ENCODE measurements around the gene DCUN1D4.
"Not testable (repeated sequence)": the region's sequence is repeated elsewhere in the genome, so short reads cannot be mapped to it uniquely, and the experiment has no call there.

The DCUN1D4 gene

DNA sequence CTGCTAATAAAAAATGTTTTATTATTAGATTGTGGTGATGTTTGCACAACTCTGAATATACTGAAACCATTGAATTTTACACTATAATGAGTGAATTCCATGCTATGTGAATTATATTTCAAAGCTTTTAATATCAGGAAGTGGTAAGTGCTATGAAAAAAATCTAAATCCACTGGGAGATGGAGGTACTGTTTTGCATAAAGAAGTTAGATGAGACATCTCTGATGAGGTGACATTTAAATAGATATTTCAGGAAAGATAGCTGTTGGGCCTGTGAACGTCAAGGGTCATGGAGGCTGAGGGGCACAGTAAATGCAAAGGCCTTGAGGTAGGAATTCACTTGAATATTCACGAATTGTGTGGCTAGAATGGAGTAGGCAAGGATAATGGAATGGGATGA, 12.3 kb downstream of the DCUN1D4 start:
- DNase-seq, result no peak

DNA sequence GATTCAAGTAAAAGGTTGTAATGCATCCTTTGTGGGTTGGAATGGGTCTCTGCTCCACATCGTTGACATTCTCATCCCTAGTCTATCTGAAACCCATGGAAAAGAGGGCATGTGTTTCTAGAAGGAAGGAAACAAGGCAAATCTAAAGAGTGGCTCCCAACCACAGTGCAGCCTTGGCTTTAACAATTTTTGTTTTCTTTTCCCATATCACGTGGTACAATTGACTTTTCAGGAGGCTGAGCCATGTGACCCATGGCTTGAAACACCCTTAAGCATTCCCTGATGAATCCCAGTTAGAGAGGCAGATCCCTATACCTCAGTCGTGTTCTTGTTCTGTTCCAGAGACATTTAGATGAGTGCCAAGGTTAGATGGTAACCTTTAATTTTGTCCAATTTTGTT, 12.8 kb downstream of the DCUN1D4 start:
- DNase-seq, result no peak

DNA sequence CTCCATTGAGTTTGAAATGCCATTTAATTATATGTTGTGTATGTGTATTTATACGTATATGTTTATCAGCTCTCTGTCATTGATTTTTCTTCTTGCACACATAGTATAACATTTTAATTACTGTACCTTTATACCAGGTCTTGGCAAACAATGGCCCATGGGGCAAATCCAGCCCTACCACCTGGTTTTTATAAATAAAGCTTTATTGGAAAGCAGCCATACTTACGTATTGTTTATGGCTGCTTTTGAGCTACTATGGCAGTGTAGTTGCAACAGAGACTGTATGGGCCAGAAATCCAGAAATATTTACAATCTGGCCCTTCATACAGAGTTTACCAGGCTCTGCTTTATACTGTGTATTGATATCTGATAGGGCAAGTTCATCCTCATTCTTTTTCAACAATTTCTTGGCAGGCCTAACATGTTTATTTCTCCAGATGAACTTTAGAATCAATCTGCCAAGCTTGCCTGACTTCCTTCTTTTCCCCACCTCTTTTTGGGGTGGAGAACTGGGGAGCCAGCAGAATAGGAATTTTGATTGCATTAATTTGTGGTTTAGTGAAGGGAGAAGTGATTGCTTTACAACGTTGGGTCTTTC, 15.8 kb downstream of the DCUN1D4 start:
- DNase-seq, result no peak

DNA sequence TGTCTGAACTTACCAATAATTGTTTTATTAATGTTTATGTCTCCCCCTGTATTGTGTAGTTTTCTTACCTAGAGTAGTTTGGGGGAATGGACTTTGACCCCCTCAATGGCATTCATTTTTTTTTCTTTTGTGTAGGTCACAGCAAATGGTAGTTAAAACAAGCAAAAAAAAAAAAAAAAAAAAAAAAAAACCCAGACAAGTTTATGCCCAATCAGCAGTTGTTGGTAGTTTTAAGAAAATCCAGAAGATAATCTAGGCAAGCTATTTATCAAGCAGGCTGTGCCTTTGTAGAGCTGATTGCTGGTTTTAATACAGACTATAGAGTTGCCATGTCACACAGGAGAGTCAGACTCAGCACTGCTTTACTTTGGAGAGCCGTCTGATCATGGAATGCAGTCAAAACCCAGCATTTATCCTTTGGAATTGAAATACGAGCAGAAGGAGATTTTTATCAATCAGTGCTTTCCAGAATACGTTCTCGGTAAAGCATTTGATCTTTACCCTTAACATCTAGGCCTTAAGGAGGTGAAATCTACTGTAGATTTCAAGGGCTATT, 16.6 kb downstream of the DCUN1D4 start:
- DNase-seq, result no peak

DNA sequence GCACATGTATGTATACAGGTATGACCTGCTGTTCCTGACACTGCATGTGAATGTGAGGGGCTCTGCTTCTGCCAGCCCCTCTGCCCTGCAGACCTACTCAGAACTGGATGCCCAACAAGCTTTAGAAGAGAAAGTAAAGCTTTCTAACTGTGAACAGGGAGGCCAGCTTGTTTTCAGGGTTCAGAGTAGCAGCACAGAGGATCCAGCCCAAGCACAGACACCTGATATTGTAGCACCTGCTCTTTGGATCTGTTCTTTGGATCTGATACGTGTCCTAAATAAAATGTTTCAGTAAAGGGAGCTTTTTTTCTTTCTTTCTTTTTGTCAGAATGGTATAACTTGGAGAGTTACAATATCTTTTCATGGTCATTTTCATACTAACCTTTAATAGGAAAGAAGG, 19.2 kb downstream of the DCUN1D4 start:
- DNase-seq, result no peak

DNA sequence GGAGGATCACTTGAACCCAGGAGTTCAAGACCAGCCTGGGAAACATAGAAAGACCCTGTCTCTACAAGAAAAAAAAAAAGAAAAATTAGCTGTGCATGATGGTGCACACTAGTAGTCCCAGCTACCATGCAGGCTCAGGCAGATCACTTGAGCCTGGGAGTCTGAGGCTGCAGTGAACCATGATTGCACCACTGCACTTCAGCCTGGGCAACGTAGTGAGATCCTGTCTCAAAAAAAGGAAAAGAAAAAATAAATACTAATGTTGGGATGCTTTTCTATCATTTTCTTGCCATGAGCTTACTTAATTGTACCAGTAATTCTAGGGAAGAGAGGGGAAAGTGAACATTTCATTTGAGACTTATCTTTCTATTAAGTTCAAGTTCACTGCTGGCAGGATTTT, 19.8 kb downstream of the DCUN1D4 start:
- no peak for DNase-seq

DNA sequence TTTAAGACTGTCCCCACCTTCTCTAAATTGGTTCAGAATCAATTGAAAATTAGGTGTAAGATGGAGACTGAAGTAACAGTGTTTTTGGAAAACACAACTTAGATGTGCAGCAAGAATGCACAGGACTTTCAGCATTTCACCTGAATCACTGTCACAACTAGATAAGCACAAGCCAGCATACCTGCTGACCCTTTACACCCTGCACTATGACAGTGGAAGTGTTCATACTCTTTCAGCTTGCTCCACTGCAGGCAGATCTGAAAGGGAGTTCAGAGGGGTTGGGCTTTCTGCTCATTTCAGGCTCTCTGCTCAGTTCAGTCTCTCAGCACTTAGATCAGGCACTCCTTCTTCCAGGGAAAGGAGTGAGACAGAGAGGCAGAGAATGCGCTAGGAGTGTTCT, 22.8 kb downstream of the DCUN1D4 start:
- no peak for DNase-seq

DNA sequence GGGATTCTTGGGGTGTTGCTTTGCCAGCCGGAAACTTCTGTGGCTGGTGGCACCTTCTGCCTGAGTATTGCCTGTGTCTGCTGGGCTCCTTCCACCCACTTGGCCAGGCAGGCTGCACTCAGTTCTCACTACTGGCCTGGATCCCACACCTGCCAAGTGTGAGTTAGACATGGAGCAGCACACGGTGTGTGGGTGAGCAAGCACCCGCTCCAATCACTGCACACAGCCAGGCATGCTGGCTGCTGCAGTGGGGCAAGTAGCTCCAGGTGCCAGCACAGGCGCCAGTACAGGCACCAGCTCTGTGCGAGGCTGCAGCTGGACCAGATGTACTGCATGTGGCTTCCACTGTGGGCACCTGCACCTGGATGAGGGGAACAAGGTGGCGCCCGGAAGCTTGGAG, 23.9 kb downstream of the DCUN1D4 start:
- DNase-seq, result no peak

DNA sequence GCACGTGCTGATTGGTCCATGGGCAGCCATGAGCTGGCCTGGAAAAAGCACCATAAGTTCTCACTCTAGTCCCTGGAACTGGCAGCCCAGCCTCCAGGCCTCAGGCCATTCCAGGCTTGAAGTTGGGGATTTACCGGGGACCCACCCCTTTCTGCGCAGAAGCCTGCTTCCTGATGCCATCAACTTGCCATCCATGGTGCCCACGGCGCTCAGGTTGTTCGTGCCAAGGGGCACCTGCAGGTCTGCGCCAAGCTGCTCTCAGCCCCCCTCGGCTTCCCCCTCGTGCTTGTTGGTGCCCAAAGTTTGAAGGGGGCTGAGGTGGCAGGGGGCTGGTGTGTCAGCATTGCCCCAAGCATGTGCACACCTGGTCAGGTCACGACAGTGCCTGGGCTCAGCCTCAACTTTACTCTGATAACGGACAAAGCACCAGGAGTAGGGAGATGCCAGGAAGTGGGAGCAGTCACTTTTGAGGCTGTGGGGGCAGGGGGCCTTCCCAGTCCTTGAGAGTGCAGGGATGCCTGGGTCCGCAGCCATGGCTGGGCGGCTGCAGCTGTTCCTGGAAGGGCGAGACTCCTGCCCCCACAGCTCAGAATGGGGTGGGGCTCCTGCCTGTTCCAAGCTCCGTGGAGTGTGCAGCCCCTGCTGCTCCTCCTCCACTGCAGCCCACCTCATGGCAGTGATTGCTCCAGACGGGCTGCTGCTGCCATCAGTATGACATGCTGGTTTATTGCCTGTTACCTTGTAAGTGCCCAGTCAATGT, 24.9 kb downstream of the DCUN1D4 start:
- DNase-seq, result no peak

DNA sequence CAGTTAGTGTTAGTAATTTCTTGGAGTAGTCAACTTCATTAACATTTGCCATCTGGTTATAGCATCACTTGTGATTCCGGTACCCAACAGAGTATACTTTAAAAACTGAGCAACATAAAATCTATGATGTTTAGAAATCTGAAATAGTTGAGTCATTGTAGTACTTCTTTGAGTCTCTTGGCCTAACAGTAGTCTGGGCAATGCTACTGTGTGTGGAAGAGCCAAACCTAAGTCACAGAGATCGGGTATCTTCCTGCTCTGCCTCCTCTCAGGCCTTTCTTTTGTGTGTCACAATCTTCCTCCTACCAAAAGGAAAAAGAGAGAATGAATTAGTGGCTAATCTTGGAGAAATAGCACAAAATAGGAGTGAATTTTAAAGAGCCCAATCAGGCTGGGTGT, 25.5 kb downstream of the DCUN1D4 start:
- no peak for DNase-seq

DNA sequence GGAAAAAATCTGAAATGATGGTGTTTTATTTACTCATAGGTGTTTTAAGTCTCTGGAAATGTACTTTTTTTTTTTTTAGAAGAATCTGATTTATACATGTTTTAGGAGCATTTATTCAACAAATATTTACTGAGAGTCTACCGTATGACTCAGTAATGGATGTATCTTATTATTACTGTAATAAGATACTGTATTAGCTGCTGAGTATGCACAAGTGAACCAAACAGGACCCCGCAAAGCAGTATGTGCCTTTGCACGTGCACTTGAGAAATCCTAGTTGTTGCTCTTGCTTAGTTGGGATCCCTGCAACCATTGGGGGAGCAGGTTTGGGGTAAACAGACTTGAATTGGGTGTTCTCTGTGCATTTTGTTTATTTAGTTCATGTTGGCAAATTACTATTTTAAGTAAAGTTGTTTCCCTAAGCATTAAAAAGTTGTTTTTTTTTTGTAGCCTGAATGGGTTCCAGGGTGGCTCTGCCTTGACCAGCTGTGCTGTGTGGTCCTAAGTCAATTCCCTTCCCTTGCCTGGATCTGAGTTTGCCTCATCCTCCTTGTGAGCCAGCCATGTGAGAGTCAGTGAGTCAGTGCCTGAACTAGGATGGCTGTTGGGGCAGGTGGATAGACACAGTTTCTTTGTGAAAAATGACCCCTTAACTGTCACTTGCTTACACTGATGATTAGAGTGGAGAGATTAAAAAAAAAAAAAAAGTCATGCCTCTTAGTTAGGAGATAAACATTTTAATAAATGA, 27.7 kb downstream of the DCUN1D4 start:
- DNase-seq, result no peak

DNA sequence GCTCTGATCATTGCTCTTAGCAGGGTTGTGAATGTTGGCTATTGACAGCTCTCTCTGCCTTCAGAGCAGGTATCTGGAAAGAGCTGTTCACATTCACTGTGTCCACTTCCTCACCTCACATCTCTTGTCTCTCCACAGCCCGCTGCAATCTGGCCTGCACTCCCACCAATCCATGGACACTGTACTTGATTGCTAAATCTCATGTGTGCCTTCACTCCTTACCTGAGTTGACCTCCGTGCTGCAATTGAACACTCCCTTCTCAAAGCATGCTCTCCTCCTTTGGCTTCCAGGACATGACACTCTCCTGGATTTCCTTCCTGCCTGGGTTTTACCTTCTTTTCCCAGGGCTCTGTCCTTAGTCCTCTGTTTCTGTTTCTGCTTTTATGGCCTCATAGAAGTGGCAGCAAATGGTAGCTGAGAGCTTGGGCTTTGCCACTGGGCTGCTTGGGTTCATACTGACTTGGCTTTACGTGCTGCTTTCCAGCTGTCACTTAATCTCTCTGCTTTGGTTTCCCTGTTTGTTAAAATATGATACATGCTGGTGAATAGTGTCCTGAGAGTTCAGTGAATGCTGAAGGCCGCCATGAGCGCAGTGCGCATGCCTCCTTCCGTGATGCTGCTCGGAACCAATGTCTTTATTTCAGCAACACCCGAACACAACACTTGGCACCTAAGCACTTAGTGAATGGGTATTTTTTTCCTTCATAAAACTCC, 29.5 kb downstream of the DCUN1D4 start:
- no peak for DNase-seq

DNA sequence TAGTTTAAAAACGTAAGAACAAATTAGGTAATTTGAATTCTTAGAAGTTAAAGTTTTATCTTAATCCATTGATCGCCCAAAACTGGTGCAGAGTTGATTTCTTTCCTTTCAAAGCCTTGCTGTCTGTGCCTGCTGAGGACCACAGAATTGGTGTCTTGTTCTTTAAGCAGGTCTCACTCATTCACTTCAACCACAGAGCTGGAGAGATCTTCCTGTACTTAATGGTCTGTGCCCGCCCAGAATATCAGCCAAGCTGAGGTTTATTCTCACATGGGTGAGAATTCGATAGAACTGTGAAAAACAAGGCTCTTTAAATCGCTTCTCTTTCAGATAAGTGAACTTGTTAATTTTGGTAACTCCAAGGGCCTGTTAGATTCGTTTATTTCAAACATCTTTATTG, 31.6 kb downstream of the DCUN1D4 start:
- DNase-seq, result no peak

DNA sequence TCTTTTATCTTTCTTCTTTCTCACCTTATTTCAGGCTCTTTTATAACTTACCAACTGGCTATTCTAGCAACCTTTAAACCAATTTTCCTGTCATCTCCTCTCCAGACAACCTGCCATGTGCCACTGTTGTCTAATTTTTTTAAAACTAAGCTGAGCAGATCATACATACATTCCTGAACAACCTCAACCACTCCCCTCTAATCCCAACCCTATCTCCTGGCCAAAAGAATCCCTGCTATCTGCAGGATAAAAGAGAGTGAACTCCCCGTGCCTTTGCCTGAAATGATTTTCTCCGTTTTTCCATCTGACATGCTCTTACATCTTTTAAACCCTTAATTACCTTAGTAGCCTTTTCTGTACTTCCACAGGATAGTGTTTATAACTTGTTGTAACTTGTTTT, 35.5 kb downstream of the DCUN1D4 start:
- no peak for DNase-seq

DNA sequence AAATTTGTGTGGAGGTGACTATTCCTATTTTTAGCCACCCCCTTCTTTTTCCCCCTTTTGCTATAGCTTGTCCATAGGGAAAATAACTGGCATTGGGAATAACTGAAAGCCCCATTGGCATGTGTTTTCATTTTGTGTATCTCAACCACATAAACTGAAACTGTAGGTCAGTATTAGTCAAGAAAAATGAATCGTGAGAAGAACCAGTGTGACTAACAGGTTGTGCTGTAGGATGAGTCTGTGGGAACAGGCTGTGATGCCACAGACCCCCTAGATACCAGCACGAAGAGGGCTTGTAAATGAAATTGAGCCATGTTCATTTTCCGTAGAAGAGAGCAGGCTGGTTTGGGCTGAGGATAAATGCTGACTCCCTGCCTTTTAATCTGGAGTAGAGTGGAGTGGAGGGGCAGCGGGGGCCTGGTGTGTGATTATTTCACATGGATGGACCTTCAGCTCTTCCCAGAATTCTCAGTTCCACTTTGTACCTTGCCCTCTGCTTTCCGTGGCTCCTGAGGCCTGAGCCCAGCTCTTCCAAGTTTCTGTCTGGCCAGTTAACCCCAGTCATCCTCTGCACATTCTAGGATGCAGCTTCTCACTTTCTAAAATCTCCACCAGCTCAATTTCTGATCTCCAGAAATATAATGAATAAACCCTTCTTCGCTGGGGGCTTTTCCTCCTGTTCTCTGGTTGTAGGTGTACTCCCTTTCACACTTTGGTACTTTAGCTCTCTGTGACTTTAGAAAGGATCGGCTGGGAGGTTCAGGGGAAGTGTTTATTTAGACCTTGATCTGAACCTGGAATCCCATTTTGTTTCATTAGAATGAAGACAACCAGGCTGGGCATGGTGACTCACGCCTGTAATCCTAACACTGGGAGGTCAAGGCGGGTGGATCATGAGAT, 37.3 kb downstream of the DCUN1D4 start:
- DNase-seq, result no peak

DNA sequence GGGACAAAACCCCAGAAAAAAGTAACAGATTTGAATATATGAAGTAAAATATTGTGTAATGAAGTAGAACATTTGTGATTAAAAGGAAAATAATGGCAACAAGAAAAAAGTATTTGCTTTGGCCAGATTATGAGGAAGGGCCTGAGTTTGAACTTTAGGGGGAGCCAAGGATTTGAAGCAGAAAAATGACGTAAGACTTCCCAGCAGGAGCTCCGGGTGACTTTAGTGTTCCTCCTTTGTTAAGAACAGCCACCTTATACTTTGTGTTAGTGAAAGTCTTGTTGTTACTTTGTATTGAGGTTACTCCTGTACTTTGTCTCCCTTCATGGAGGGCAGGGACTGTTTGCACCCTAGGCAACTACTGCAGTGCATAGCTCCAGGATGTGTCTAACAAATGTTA, 41.1 kb downstream of the DCUN1D4 start:
- no peak for DNase-seq

DNA sequence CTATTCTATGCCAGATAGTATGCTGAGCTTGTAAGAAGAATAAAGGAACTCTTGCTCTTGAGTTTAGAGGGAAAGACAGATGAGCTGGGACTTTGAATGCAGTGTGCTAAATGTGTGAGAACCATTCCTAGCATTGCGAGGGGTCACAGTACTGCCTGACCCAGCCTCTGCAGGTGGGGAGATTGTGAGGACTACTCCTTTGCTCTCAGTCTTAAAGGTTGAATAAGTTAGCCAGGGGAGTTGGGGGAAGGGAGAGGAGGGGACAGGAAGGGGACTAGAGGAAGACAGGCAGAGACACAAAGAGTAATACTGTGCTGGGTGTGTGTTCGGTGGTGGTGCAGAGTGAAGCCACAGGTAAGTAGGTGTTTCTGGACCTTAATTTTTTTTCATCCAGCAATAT, 41.7 kb downstream of the DCUN1D4 start:
- no peak for DNase-seq

DNA sequence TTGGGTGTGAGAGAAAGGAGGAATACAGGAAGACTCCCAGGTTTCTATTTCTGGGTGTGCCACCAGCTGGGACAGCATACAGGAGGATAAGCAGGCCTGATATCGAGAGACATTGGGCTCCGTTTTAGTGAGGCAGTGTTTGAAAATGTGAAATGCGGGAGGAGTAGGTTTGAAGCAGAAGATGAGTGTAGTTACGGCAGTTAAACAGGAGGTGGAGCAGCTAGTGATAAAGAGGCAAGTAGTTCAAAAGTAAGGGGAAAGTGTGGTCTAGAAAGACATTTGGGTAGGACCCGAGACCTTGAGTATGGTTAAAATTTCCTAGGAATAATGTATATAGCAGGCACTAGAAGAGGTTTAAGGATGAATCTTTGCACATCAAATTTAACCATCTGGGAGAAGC, 42.4 kb downstream of the DCUN1D4 start:
- DNase-seq, result no peak

DNA sequence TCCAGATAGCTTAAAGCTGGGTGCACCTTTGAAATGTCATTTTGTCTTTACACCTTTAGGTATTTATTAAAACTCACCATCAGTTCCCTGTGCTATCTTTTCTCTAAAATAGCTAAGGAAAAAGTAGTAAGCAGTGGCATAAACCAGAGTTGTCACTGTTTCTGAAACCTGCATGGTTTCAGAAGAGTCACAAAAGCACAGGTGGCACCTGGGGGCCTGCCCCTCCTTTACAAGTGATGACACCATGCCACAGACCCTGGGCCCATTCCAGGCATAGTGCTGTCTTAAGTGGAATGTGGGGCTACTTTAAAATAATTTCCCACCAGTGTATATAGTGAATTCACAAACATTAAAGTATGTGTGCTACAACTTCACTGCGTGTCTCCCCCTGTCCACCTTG, 47.8 kb downstream of the DCUN1D4 start:
- no peak for DNase-seq

DNA sequence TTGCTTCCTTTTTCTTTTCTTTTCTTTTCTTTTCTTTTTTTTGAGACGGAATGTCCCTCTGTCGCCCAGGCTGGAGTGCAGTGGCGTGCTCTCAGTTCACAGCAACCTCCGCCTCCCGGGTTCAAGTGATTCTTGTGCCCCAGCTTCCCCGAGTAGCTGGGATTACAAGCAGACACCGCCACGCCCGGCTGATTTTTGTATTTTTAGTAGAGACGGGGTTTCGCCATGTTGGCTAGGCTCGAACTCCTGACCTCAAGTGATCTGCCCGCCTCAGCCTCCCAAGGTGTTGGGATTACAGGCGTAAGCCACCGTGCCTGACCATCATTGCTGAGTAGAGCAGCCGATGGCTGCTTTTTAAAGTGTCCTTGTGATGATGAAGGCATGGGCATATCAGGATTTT, 50.4 kb downstream of the DCUN1D4 start:
- DNase-seq, result not testable (repeated sequence)

DNA sequence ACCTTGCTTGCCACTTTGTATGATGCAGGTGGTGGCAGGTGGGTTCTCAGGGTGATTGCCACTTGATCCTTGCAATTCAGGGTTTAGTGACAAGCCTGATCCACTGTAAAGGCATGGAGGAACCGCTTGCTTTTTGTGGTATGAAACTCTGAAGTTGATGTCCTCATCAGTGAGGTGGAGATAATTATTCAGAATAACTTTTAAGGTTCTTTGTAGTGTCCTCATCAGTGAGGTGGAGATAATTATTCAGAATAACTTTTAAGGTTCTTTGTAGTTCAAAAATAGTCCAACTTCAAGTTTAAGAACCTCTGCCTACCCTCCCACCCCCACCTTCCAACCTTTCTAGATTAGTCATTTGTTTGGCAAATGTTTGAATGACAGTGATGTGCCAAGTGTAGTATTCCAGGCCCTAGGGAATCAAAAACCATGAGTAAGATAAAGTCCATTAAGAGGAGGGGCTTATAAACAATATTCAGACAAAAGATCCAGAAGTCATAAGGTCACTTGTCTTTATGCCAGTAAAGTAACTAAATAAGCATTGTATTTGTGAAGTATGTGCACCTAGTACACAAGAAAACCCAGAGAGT, 51.2 kb downstream of the DCUN1D4 start:
- peak; percentile 47 for DNase-seq

DNA sequence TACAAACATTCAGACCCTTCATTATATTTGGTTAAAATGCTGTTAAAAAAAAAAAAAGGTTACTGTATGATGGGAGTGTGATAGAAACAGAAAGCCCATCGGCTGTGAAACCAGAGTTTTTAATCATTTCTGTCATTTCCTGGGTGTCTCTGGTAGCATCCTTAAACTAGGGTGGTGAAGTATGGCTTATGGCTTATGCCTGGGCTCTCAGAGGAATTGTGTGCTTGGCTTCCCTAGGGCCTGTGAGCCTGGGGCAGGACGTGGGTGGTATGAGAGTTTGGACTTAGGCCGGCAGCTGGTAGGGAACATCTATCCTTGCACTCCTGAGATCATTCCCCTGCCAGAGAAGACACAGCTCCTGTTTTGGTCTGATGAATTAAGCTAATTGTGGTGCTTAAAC, 52.2 kb downstream of the DCUN1D4 start:
- DNase-seq, result no peak

All from fibroblast of upper back skin (primary cell).